Liver (tissue), 9 donors: Measurements from ENCODE around the gene ARHGAP12. TPM values are rescaled to one million over a fixed set of nuclear protein-coding genes. Genes with fewer than 3 reads are reported as not detected.

Source experiments
- DNase-seq: peaks from one replicate; pipeline ENCODE4 v3.0.0-alpha.2; 2017; ENCODE audit warnings: low spot score
- H3K27ac ChIP-seq, 2 donors: one replicate each; pipeline ENCODE4 v1.7.0; 2013; ENCODE audit warnings: inconsistent platforms in 2 of 2, low read length in 2 of 2, control low read depth in 1 of 2, low read depth in 1 of 2, mild to moderate bottlenecking in 1 of 2
- H3K27me3 ChIP-seq, 4 donors: one replicate each; pipeline versions ENCODE4 v1.6.1 to v1.7.0; 2013; ENCODE audit warnings: low read length in 3 of 4, inconsistent platforms in 1 of 4, mild to moderate bottlenecking in 1 of 4, moderate library complexity in 1 of 4; ENCODE audit not compliant: control insufficient read depth in 4 of 4, insufficient read depth in 4 of 4
- H3K36me3 ChIP-seq, 4 donors: one replicate each; pipeline versions ENCODE4 v1.6.1 to v1.7.0; 2013; ENCODE audit warnings: low read length in 3 of 4, mild to moderate bottlenecking in 3 of 4, low read depth in 1 of 4, moderate library complexity in 1 of 4; ENCODE audit not compliant: control insufficient read depth in 4 of 4, insufficient read depth in 3 of 4
- H3K4me1 ChIP-seq, 4 donors: one replicate each; pipeline versions ENCODE4 v1.6.1 to v1.7.0; 2013; ENCODE audit warnings: low read length in 3 of 4, mild to moderate bottlenecking in 3 of 4, moderate library complexity in 1 of 4; ENCODE audit not compliant: control insufficient read depth in 4 of 4, insufficient read depth in 4 of 4
- H3K4me3 ChIP-seq, 3 donors: one replicate each; pipeline versions ENCODE4 v1.6.1 to v1.7.0; 2013; ENCODE audit warnings: low read length in 3 of 3, control low read depth in 1 of 3, low read depth in 1 of 3, mild to moderate bottlenecking in 1 of 3
- H3K9ac ChIP-seq, 2 donors: one replicate each; pipeline ENCODE4 v1.7.0; 2013; ENCODE audit warnings: low read length in 2 of 2, mild to moderate bottlenecking in 2 of 2, moderate library complexity in 2 of 2, control low read depth in 1 of 2, low read depth in 1 of 2
- H3K9me3 ChIP-seq, 4 donors: one replicate each; pipeline versions ENCODE4 v1.6.1 to v1.7.0; 2013; ENCODE audit warnings: low read length in 3 of 4; ENCODE audit not compliant: control insufficient read depth in 4 of 4
- FOXA2 ChIP-seq: IDR thresholded peaks from 2 replicates; pipeline ENCODE4 v1.6.1; 2016; ENCODE audit warnings: antibody characterized with exemption
- GABPA ChIP-seq, 2 donors: IDR thresholded peaks in 1 of 2; conservative IDR thresholded peaks in 1 of 2; 2 replicates each; pipeline ENCODE4 v1.6.1; 2016; ENCODE audit warnings: antibody characterized with exemption in 2 of 2, mild to moderate bottlenecking in 1 of 2, moderate library complexity in 1 of 2
- HNF4A ChIP-seq, 2 donors: conservative IDR thresholded peaks; 2 replicates each; pipeline ENCODE4 v1.6.1; 2016; ENCODE audit warnings: antibody characterized with exemption in 2 of 2, mild to moderate bottlenecking in 2 of 2
- HNF4G ChIP-seq: IDR thresholded peaks from 2 replicates; pipeline ENCODE4 v1.6.1; 2016; ENCODE audit warnings: antibody characterized with exemption
- JUND ChIP-seq, 2 donors: IDR thresholded peaks; 2 replicates each; pipeline ENCODE4 v1.6.1; 2016; ENCODE audit warnings: antibody characterized with exemption in 2 of 2
- MAX ChIP-seq: IDR thresholded peaks from 2 replicates; pipeline ENCODE4 v1.6.1; 2016; ENCODE audit warnings: antibody characterized with exemption
- REST ChIP-seq: IDR thresholded peaks from 2 replicates; pipeline ENCODE4 v1.6.1; 2016; ENCODE audit warnings: antibody characterized with exemption, mild to moderate bottlenecking
- RXRA ChIP-seq, 2 donors: IDR thresholded peaks; 2 replicates each; pipeline ENCODE4 v1.6.1; 2017 to 2018; ENCODE audit warnings: antibody characterized with exemption in 2 of 2, mild to moderate bottlenecking in 1 of 2
- TAF1 ChIP-seq: conservative IDR thresholded peaks from 2 replicates; pipeline ENCODE4 v1.6.1; 2016; ENCODE audit warnings: antibody characterized with exemption, mild to moderate bottlenecking
- ZBTB33 ChIP-seq: IDR thresholded peaks from 2 replicates; pipeline ENCODE4 v1.6.1; 2016; ENCODE audit warnings: antibody characterized with exemption
- WGBS: extraction: QIAGEN DNeasy Blood & Tissue Kit; methylation state at CpG from one replicate; pipeline ENCODE4 v1.1.7; 2013; 5-methylcytosine and 5-hydroxymethylcytosine counted together
- polyA plus RNA-seq, 2 donors: library from polyadenylated mRNA; stranded (reverse) in 1 of 2; unstranded in 1 of 2; fragments of 200-250 nt in 1 of 2; fragments of >200 nt in 1 of 2; fragmentation: Nextera tagmentation in 1 of 2; extraction: Ambion mirVana in 1 of 2; gene quantifications; one replicate each; pipeline versions ENCODE4 v1.2.1 to v1.2.3, GENCODE V29; 2013 to 2015
- total RNA-seq, 2 donors: library from RNA; depleted of rRNA; stranded (reverse); fragments of >200 nt; gene quantifications; one replicate each; pipeline ENCODE4 v1.2.3, GENCODE V29; 2014
- TF ChIP-seq, protein P1 (sequence below): fragments of 150-350 bp; IDR thresholded peaks from 2 replicates; pipeline ENCODE4 v1.5.1; 2017; ENCODE audit warnings: improper control_type of control experiment, low read depth, low read length; ENCODE audit not compliant: missing input control
- donor health status: healthy.
- donor health status: healthy.
- donor health status: healthy.
- donor health status: healthy.
- donor health status: healthy.

Gene ARHGAP12
- total and polyA plus RNA-seq, 4 donors = 7.0 to 29.1 (median 12.3) TPM

- Histone ChIP-seq H3K27ac (no peak overlapping the region), H3K9ac (no peak overlapping the region), H3K9me3 (no peaks in the 10 kb centered on the region), H3K27me3 (no peaks in the 10 kb centered on the region), H3K4me3 (no peak overlapping the region), H3K4me1 (no peaks in the 10 kb centered on the region), H3K36me3 (no peaks in the 10 kb centered on the region)
- no peak for DNase-seq
- no peak for TF ChIP-seq ZBTB33
- WGBS = 70% methylated on average over 1 of the region's 1 CpG
Measured at GRCh38 chr10:31789555-31789954, 139.1 kb downstream of the ARHGAP12 start.

DNA sequence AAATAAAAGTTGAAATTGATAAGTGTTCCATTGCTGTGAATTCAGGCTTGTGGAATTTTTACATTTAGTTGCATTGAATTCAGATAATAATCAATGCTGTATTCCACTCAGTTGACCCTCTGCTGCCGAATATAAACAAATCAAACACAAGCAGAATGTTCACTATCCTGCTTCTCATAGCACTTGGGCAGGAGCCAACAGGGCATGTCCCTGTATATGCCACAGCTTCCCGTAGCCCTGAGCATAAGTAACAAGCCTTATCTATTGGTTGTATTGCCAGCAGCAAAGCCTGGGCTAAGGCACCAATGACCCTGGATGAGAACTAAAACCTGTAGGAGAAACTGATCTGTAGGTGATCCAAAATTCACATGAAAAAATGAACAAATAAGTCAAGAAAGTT is 145.9 kb downstream of the ARHGAP12 start:
- Histone ChIP-seq H3K27ac (no peak overlapping the region), H3K27me3 (no peaks in the 10 kb centered on the region), H3K36me3 (no peaks in the 10 kb centered on the region), H3K9me3 (no peaks in the 10 kb centered on the region), H3K4me3 (no peak overlapping the region), H3K4me1 (no peaks in the 10 kb centered on the region), H3K9ac (no peak overlapping the region)
- DNase-seq = no peak
- TF ChIP-seq TAF1 (no peak), REST (no peak), JUND (IDR thresholded peaks at IDR 0.05) (no peak), MAX (no peak), GABPA (IDR thresholded peaks at IDR 0.05 in 1 of 2, conservative IDR thresholded peaks at IDR 0.05 in 1 of 2) (no peak), HNF4G (no peak), HNF4A (conservative IDR thresholded peaks at IDR 0.05) (no peak), RXRA (IDR thresholded peaks at IDR 0.05) (no peak)
- 11% methylated on average over 2 of the region's 2 CpGs for WGBS

DNA sequence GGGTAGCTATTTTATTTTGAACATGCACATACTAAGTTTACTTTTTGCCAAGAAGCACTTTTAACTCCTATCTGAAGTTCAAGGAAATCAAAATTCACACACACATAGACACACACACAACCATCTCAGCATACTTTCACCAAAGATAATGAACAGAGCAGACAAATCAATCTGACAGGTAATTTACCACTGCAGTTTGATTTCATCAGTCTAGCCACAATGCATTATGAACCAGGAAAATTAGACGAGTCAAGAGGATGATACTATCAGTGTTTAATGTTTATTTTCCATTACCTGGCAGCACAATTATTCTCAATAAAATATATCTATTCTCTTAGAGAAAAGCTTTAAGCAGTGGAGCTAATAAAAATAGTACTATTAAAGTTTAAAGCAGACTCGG is 147.9 kb downstream of the ARHGAP12 start:
- Histone ChIP-seq H3K4me1 (no peaks in the 10 kb centered on the region), H3K27ac (no peak overlapping the region), H3K9me3 (no peaks in the 10 kb centered on the region), H3K9ac (no peak overlapping the region), H3K4me3 (no peak overlapping the region), H3K27me3 (no peaks in the 10 kb centered on the region), H3K36me3 (no peaks in the 10 kb centered on the region)
- DNase-seq = no peak
- 81% methylated on average over 2 of the region's 2 CpGs for WGBS
- no peak for TF ChIP-seq ZBTB33
- no peak for TF ChIP-seq FOXA2
- TF ChIP-seq, protein P1, sequence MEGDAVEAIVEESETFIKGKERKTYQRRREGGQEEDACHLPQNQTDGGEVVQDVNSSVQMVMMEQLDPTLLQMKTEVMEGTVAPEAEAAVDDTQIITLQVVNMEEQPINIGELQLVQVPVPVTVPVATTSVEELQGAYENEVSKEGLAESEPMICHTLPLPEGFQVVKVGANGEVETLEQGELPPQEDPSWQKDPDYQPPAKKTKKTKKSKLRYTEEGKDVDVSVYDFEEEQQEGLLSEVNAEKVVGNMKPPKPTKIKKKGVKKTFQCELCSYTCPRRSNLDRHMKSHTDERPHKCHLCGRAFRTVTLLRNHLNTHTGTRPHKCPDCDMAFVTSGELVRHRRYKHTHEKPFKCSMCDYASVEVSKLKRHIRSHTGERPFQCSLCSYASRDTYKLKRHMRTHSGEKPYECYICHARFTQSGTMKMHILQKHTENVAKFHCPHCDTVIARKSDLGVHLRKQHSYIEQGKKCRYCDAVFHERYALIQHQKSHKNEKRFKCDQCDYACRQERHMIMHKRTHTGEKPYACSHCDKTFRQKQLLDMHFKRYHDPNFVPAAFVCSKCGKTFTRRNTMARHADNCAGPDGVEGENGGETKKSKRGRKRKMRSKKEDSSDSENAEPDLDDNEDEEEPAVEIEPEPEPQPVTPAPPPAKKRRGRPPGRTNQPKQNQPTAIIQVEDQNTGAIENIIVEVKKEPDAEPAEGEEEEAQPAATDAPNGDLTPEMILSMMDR = no peak
